T-helper 1 cell treated with Interleukin-12 subunit alpha and Interleukin-12 subunit beta and Interleukin-4 antibody, amounts not matched to agents 30 μg/mL and 1 μg/mL, for 36 hours (primary cell): Measurements from ENCODE around the gene OR11H6.
"Not testable (repeated sequence)": the region's sequence is repeated elsewhere in the genome, so short reads cannot be mapped to it uniquely, and the experiment has no call there.

ENCODE experiments used
- H3K27ac Mint-ChIP-seq: one replicate; pipeline ENCODE4 v1.8.0; 2021; ENCODE audit warnings: mild to moderate bottlenecking, mixed read lengths
- H3K27me3 Mint-ChIP-seq: one replicate; pipeline ENCODE4 v1.8.0; 2021; ENCODE audit warnings: low read depth, mixed read lengths
- H3K36me3 Mint-ChIP-seq: one replicate; pipeline ENCODE4 v1.8.0; 2021; ENCODE audit warnings: low read depth, mixed read lengths
- H3K4me1 Mint-ChIP-seq: one replicate; pipeline ENCODE4 v1.8.0; 2021; ENCODE audit warnings: low read depth, mixed read lengths
- H3K4me3 Mint-ChIP-seq: one replicate; pipeline ENCODE4 v1.8.0; 2021; ENCODE audit warnings: mild to moderate bottlenecking, moderate library complexity, mixed read lengths
- H3K9me3 Mint-ChIP-seq: one replicate; pipeline ENCODE4 v1.8.0; 2021; ENCODE audit warnings: mixed read lengths

OR11H6 gene

DNA sequence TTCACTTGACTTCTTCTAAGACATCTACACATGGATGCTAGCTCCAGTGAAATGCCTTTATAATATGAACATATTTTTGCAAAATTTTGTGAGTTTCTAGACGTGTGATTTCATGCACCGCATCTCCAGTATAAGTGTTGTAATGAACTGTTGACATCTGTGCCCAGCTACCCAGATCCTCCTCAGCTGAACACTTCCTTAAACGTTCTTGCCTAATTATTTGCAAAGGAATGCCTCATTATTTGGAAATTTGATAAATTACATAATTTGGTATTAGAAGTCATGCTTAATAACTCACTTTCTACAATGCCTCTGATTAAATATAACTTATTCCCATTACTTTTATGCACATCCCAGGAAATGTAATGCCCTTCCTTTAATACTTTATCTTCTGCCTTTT, 18.8 kb upstream of the OR11H6 start:
- Mint-ChIP-seq H3K9me3 (no peaks in the 10 kb centered on the region), H3K4me3 (no peak overlapping the region), H3K27me3 (no peaks in the 10 kb centered on the region), H3K4me1 (no peaks in the 10 kb centered on the region), H3K27ac (no peak overlapping the region), H3K36me3 (no peaks in the 10 kb centered on the region)

DNA sequence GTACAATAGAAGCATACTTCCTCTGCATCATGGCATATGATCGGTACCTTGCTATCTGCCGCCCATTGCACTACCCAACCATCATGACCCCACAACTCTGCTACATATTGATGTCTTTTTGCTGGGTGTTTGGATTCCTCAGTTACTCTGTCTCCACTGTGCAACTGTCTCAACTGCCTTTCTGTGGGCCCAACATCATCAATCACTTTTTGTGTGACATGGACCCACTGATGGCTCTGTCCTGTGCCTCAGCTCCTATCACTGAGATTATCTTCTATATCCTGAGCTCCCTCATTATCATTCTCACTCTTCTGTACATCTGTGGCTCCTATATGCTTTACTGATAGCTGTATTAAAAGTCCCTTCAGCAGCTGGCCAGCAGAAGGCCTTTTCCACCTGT, 13.9 kb upstream of the OR11H6 start:
- Mint-ChIP-seq H3K27me3 (no peaks in the 10 kb centered on the region), H3K4me3 (no peak overlapping the region), H3K4me1 (no peaks in the 10 kb centered on the region), H3K27ac (no peak overlapping the region), H3K9me3 (no peaks in the 10 kb centered on the region), H3K36me3 (no peaks in the 10 kb centered on the region)

DNA sequence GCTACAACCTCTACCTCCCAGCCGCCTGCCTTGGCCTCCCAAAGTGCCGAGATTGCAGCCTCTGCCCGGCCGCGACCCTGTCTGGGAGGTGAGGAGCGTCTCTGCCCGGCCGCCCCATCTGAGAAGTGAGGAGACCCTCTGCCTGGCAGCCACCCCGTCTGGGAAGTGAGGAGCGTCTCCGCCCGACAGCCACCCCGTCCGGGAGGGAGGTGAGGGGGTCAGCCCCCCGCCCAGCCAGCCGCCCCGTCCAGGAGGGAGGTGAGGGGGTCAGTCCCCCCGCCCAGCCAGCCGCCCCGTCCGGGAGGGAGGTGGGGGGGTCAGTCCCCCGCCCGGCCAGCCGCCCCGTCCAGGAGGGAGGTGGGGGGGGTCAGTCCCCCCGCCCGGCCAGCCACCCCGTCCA, 11.1 kb upstream of the OR11H6 start:
- not testable (repeated sequence) for H3K27me3 Mint-ChIP-seq, H3K9me3 Mint-ChIP-seq, H3K4me3 Mint-ChIP-seq, H3K36me3 Mint-ChIP-seq, H3K27ac Mint-ChIP-seq, H3K4me1 Mint-ChIP-seq

DNA sequence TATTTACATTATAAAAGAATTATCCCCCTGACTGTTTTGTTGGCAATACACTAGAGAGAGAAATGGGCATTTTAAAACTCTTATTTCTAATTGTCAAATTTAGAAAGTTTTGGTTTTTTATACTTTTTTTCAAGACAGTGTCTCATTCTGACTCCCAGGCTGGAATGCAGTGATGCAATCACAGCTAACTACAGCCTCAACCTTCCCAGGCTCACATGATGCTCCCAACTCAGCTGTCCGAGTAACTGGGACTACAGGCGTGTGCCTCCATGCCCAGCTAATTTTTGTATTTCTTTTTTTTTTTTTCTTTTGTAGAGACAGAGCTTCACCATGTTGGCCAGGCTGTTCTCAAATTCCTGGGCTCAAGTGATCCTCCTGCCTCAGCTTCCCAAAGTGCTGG, 8.3 kb upstream of the OR11H6 start:
- Mint-ChIP-seq H3K36me3 (no peaks in the 10 kb centered on the region), H3K9me3 (no peaks in the 10 kb centered on the region), H3K27ac (no peak overlapping the region), H3K4me1 (no peaks in the 10 kb centered on the region), H3K4me3 (no peak overlapping the region), H3K27me3 (no peaks in the 10 kb centered on the region)

DNA sequence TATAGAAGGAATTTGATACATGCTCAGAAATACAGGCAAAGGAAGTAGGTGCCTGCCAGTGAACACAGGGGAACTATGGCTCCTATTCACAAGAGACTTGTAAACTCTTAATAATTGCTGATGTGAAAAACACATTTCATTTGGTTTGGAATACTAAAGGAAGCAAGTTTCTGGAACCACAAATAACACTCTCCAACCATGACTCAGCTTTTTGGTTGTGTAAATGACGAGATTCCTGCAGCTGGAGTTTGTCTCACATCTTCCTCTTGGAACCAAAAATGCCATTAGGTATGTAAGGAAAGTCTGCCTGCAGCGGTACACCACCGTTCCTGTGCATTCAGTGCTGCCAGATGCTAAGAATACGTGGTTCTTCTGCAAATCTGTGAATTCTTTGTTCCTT, 4.5 kb upstream of the OR11H6 start:
- H3K36me3 Mint-ChIP-seq: no peaks in the 10 kb centered on the region
- no peaks in the 10 kb centered on the region for H3K27me3 Mint-ChIP-seq
- H3K27ac Mint-ChIP-seq: no peak overlapping the region
- H3K4me1 Mint-ChIP-seq: no peaks in the 10 kb centered on the region
- no peaks in the 10 kb centered on the region for H3K9me3 Mint-ChIP-seq
- no peak overlapping the region for H3K4me3 Mint-ChIP-seq

DNA sequence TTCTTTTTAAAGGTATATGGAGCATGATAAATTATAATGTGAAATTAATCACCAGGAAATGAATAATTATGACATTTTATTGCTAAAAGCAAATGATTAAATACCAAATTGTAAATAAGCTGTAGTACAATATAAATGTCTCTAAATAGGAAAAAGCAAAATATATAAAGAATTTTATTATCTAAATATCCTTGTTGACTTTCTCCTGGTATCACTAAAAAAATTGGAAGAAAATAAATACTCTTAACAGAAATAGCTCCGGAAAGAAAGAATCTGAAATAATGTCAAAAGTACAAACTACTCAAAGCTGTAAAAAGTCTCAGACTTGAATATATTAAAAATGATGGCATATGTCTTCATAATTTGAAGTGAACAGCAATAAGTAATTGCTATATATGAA, 5.2 kb downstream of the OR11H6 start, which contains the start of gene OR11H7:
OR11H7 (plus strand) TSS at position 301 of the 400 bp plus-strand sequence.
- H3K27ac Mint-ChIP-seq: no peak within 1 kb of the TSS
- H3K4me3 Mint-ChIP-seq: no peak within 1 kb of the TSS
- H3K4me1 Mint-ChIP-seq: no peaks in the 10 kb centered on the region
- H3K36me3 Mint-ChIP-seq: no peaks in the 10 kb centered on the region
- peaks cover 3% of the 10 kb centered on the region for H3K9me3 Mint-ChIP-seq
- no peaks in the 10 kb centered on the region for H3K27me3 Mint-ChIP-seq

DNA sequence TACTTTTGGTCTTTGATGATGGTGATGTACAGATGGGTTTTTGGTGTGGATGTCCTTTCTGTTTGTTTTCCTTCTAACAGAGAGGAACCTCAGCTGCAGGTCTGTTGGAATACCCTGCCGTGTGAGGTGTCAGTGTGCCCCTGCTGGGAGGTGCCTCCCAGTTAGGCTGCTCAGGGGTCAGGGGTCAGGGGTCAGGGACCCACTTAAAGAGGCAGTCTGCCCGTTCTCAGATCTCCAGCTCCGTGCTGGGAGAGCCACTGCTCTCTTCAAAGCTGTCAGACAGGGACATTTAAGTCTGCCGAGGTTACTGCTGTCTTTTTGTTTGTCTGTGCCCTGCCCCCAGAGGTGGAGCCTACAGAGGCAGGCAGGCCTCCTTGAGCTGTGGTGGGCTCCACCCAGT, 11.9 kb downstream of the OR11H6 start:
- H3K27me3 Mint-ChIP-seq, H3K27ac Mint-ChIP-seq, H3K36me3 Mint-ChIP-seq, H3K4me3 Mint-ChIP-seq, H3K9me3 Mint-ChIP-seq, H3K4me1 Mint-ChIP-seq: not testable (repeated sequence)

DNA sequence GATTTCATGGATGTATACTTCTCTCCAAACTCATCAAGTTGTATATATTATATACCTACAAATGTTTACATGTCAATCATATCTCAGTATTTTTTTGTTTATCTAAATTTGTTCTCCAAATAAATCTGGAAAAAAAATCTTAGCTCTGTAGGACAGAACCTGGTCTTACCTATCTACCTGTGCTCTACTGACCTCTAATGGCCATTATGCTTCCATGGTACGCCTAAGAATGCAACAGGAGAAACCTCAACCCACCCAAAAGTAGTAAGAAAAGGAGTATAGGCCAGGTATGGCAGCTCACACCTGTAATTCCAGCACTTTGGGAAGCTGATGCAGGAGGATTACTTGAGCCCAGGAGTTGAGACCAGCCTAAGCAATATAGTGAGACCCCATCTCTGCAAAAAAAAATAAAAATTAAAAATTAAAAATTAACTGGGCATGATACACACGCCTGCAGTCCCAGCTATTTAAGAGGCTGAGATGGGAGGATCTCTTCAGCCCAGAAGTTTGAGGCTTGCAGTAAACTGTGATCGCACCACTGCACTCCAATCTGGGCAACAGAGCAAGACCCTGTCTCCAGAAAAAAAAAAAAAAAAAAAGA, 24.2 kb downstream of the OR11H6 start:
- Mint-ChIP-seq H3K9me3 (peaks cover 5% of the 10 kb centered on the region), H3K4me1 (no peaks in the 10 kb centered on the region), H3K27ac (no peak overlapping the region)

DNA sequence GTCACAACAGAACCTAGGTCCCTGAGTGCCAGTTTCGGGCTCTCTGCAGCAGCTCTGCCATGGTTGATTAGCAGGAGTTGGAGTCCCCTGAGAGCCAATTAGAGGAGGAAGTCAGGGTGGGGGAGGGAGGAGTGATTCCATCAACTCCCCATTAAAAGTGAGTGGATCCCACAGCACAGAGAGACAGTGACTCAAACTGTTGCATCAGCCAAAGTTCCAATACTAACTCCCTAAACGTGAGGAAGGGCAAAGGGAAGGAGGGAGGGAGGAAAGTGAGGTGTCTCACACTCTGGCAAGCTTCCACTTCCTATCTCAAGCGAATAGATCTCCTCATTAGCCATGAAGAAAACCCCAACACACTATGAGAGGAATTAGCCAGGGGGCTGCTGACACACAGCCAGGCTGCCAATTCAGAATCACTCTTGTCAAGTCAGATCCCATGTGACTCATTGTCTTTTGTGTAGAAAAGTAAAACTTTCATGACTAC, 39.2 kb downstream of the OR11H6 start:
- Mint-ChIP-seq H3K4me1 (no peaks in the 10 kb centered on the region), H3K27me3 (no peaks in the 10 kb centered on the region), H3K4me3 (no peak overlapping the region), H3K9me3 (no peaks in the 10 kb centered on the region), H3K27ac (no peak overlapping the region), H3K36me3 (no peaks in the 10 kb centered on the region)

More for the DNA sequence above, 24.2 kb downstream of the OR11H6 start:
- Mint-ChIP-seq H3K36me3 (no peaks in the 10 kb centered on the region), H3K27me3 (no peaks in the 10 kb centered on the region), H3K4me3 (no peak overlapping the region)

DNA sequence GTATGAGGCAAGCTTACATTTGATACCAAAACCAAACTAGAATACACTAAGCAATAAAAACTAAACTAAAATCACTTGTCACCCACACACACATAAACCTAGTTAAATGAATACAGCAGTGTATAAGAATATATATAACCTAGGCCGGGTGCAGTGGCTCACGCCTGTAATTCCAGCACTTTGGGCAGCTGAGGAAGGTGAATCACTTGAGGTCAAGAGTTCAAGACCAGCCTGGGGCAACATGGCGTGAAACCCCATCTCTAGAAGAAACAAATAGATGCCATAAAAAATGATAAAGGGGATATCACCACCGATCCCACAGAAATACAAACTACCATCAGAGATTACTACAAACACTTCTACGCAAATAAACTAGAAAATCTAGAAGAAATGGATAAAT, 40.9 kb downstream of the OR11H6 start:
- H3K4me3 Mint-ChIP-seq, H3K36me3 Mint-ChIP-seq, H3K4me1 Mint-ChIP-seq, H3K27me3 Mint-ChIP-seq, H3K27ac Mint-ChIP-seq, H3K9me3 Mint-ChIP-seq: not testable (repeated sequence)

DNA sequence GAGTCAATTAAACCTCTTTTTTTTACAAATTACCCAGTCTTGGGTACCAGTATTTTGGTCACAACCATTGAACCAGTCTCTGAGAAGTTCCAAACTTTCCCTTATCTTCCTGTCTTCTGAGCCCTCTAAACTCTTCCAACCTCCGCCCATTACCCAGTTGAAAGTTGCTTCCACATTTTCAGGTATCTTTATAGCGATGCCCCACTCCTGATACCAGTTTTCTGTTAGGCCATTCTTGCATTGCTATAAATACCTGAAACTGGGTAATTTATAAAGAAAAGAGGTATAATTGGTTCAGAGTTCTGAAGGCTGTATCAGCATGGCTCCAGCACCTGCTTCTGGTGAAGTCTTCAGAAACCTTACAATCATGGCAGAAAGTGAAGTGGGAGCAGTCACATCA, 50.6 kb downstream of the OR11H6 start:
- no peak overlapping the region for H3K27ac Mint-ChIP-seq
- no peak overlapping the region for H3K4me3 Mint-ChIP-seq
- no peaks in the 10 kb centered on the region for H3K27me3 Mint-ChIP-seq
- peaks cover 49% of the 10 kb centered on the region for H3K9me3 Mint-ChIP-seq
- peaks cover 3% of the 10 kb centered on the region for H3K4me1 Mint-ChIP-seq
- H3K36me3 Mint-ChIP-seq: peaks cover 13% of the 10 kb centered on the region
